GM12878 (cell line): ENCODE measurements around the gene SLC45A3. TPM values are rescaled to one million over a fixed set of nuclear protein-coding genes. Genes with fewer than 3 reads are reported as not detected.

Experiments used
- ATAC-seq: fragments of 200-7000 bp; cut with Tn5 transposase; 3 replicates; pipeline ENCODE4 v1.9.1; 2020; ENCODE audit warnings: mild to moderate bottlenecking, moderate library complexity
- BruUV-seq: library from RNA; stranded (reverse); fragments of 400-500 nt; replicated peaks from 2 replicates; lab custom pipeline; 2021; lab: Mats Ljungman, UMichigan
- CTCF ChIA-PET: fragments of 300-600 bp; sonication (Branson Sonifier 250); formaldehyde crosslinking; extraction: SDS; loops from one replicate; lab custom pipeline; 2021; ENCODE audit warnings: inconsistent platforms; lab: Yijun Ruan, JAX
- POLR2A ChIA-PET: fragments of 350-600 bp; formaldehyde crosslinking; extraction: SDS; loops from one replicate; lab custom pipeline; 2021; ENCODE audit warnings: inconsistent platforms; lab: Charles Lee
- RAD21 ChIA-PET: fragments of 300-600 bp; sonication (Branson Sonifier 250); formaldehyde crosslinking; loops from one replicate; lab custom pipeline; 2023; ENCODE audit warnings: antibody characterized with exemption; ENCODE audit not compliant: unreplicated experiment; lab: Charles Lee
- SMC1A ChIA-PET: fragments of 300-600 bp; sonication (Branson Sonifier 250); formaldehyde crosslinking; loops from one replicate; lab custom pipeline; 2023; ENCODE audit not compliant: unreplicated experiment, uncharacterized antibody; lab: Charles Lee
- DNase-seq: peaks from one replicate; pipeline ENCODE4 v3.0.0-alpha.2; 2011; ENCODE audit warnings: low read depth, low spot score
- FAIRE-seq: peaks from 3 replicates; lab custom pipeline; 2011; peaks lifted over from hg19 to GRCh38; lab: Jason Lieb, UNC
- H2AFZ ChIP-seq: 2 replicates; pipeline ENCODE4 v1.6.0; 2011; ENCODE audit warnings: low read depth, low read length, control low read depth; ENCODE audit not compliant: control insufficient read depth
- H3K27ac ChIP-seq: 2 replicates; pipeline ENCODE4 v1.5.1; 2011; ENCODE audit warnings: control low read depth; ENCODE audit not compliant: control insufficient read depth, insufficient read depth
- H3K27me3 ChIP-seq, 2 experiments: replicated peaks in 1 of 2; 2 replicates each; pipeline versions ENCODE4 v1.6.0 to v1.6.1; 2011; ENCODE audit warnings: low read length in 1 of 2; ENCODE audit not compliant: control insufficient read depth in 2 of 2, insufficient read depth in 2 of 2
- H3K36me3 ChIP-seq, 2 experiments: 2 replicates each; pipeline ENCODE4 v1.5.1; 2011; ENCODE audit warnings: low read length in 1 of 2; ENCODE audit not compliant: control insufficient read depth in 2 of 2, insufficient read depth in 2 of 2
- H3K4me1 ChIP-seq: 2 replicates; pipeline ENCODE4 v1.6.1; 2011; ENCODE audit warnings: mild to moderate bottlenecking, low read length, moderate library complexity, mixed read lengths; ENCODE audit not compliant: control insufficient read depth, insufficient read depth
- H3K4me2 ChIP-seq: 2 replicates; pipeline ENCODE4 v1.6.0; 2011; ENCODE audit warnings: control low read depth; ENCODE audit not compliant: control insufficient read depth, insufficient read depth
- H3K4me3 ChIP-seq: fragments of 200-600 bp; sonication (generic); 2 replicates; pipeline ENCODE4 v1.5.1; 2016
- H3K79me2 ChIP-seq: 2 replicates; pipeline ENCODE4 v1.6.0; 2011; ENCODE audit warnings: low read length; ENCODE audit not compliant: control insufficient read depth, insufficient read depth
- H3K9ac ChIP-seq: 2 replicates; pipeline ENCODE4 v1.8.0; 2011; ENCODE audit warnings: low read length, control low read depth, mixed read lengths; ENCODE audit not compliant: control insufficient read depth, insufficient read depth
- H3K9me3 ChIP-seq: replicated peaks from 3 replicates; pipeline ENCODE4 v1.5.1; 2011; ENCODE audit warnings: mild to moderate bottlenecking, low read length; ENCODE audit not compliant: control insufficient read depth, insufficient read depth
- H4K20me1 ChIP-seq: 2 replicates; pipeline ENCODE4 v1.6.0; 2011; ENCODE audit not compliant: control insufficient read depth, insufficient read depth
- BHLHE40 ChIP-seq, 2 experiments: fragments of 450-650 bp in 1 of 2; IDR thresholded peaks; 2 replicates each; pipeline ENCODE4 v1.6.1; 2011 to 2017; ENCODE audit warnings: low read depth in 2 of 2, borderline replicate concordance in 1 of 2, improper control_type of control experiment in 1 of 2, low read length in 1 of 2, mild to moderate bottlenecking in 1 of 2
- E2F4 ChIP-seq: IDR thresholded peaks from 2 replicates; pipeline ENCODE4 v1.6.1; 2012; ENCODE audit warnings: low read depth, low read length, improper control_type of control experiment
- EED ChIP-seq: sonication (generic); IDR thresholded peaks from 2 replicates; pipeline ENCODE4 v1.6.1; 2016; ENCODE audit warnings: antibody characterized with exemption, low read depth
- HDAC2 ChIP-seq: fragments of 200-600 bp; sonication (generic); IDR thresholded peaks from 2 replicates; pipeline ENCODE4 v1.6.1; 2017
- PAX5 ChIP-seq: IDR thresholded peaks from 2 replicates; pipeline ENCODE4 v1.6.1; 2011; ENCODE audit warnings: low read depth, low read length, borderline replicate concordance
- POLR2AphosphoS5 ChIP-seq: IDR thresholded peaks from 2 replicates; pipeline ENCODE4 v1.6.1; 2011; ENCODE audit warnings: mild to moderate bottlenecking, low read length, inconsistent platforms
- SIX5 ChIP-seq: IDR thresholded peaks from 2 replicates; pipeline ENCODE4 v1.6.1; 2011; ENCODE audit warnings: mild to moderate bottlenecking, low read depth, low read length, moderate library complexity; ENCODE audit not compliant: severe bottlenecking
- SPI1 ChIP-seq: IDR thresholded peaks from 2 replicates; pipeline ENCODE4 v1.6.1; 2011; ENCODE audit warnings: low read depth, mild to moderate bottlenecking, low read length, moderate library complexity, borderline replicate concordance; ENCODE audit not compliant: insufficient read depth
- WGBS: methylation state at CpG from one replicate; pipeline ENCODE4 v1.1.6; 2016; ENCODE audit warnings: low lambda C conversion rate; ENCODE audit not compliant: insufficient replicate concordance, insufficient coverage; ENCODE audit errors: missing lambda C conversion rate; 5-methylcytosine and 5-hydroxymethylcytosine counted together
- in situ Hi-C: fragments of 300-500 bp; cut with MboI; formaldehyde crosslinking; loops from 9 replicates; pipeline ENCODE4 v1.14.3; 2018; ENCODE audit warnings: mixed read lengths
- intact Hi-C: fragments of 100-400 bp; cut with micrococcal nuclease; formaldehyde crosslinking; loops from one replicate; pipeline ENCODE4 v1.14.2; 2022; ENCODE audit not compliant: unreplicated experiment
- polyA plus RNA-seq, 11 experiments: library from polyadenylated mRNA; depleted of rRNA in 4 of 11; unstranded in 6 of 11; stranded (reverse) in 5 of 11; fragments of >200 nt; fragmentation: Nextera tagmentation in 4 of 11; fragmentation: Illumina TruSeq in 1 of 11; extraction: Ambion mirVana in 4 of 11; extraction: Trizol in 1 of 11; gene quantifications; 1 replicate in 1 of 11; 2 replicates in 10 of 11; pipeline versions ENCODE4 v1.2.1 to v1.2.3, GENCODE V29; 2011 to 2016; ENCODE audit warnings: inconsistent platforms in 2 of 11, missing spikeins in 2 of 11, low read depth in 1 of 11
- total RNA-seq, 4 experiments: library from RNA; depleted of rRNA in 3 of 4; stranded (reverse); fragments of >200 nt in 3 of 4; fragmentation: Illumina TruSeq in 1 of 4; extraction: Trizol in 1 of 4; gene quantifications; 2 replicates each; pipeline versions ENCODE4 v1.2.1 to v1.2.3, GENCODE V29; 2013 to 2021
- TF ChIP-seq, protein P1 (sequence below): fragments of 450-650 bp; conservative IDR thresholded peaks from 2 replicates; pipeline ENCODE4 v1.6.1; 2017; ENCODE audit warnings: mild to moderate bottlenecking, moderate library complexity

SLC45A3 gene
- total and polyA plus RNA-seq, 10 of the 15 experiments (the other 5 are each of a cell fraction or from before 2014, with no cell fraction given): 0.26 to 10.3 (median 4.1) TPM

- TF ChIP-seq SPI1 (peak; percentile 76), EED (peak; percentile 77)
Measured at GRCh38 chr1:205626216-205626615, 54.1 kb downstream of the SLC45A3 start (continued).

- intact Hi-C loops (no loop called here), in situ Hi-C loops (no loop called here)
- CTCF ChIA-PET: interaction anchor here (0.5 to 2.3 kb wide), 6 partner anchors 15 to 251 kb away, joined by 3 to 5 read pairs (median 4); no protein-coding TSS in a partner anchor
- DNase-seq: no peak
- POLR2A ChIA-PET: interaction anchor here (0.6 to 1.5 kb wide), 3 partner anchors 9 to 407 kb away, joined by 3 read pairs; no protein-coding TSS in a partner anchor
- Histone ChIP-seq H3K4me3 (no peak overlapping the region), H2AFZ (no peak overlapping the region), H3K4me2 (no peak overlapping the region), H3K79me2 (peaks cover 47% of the 10 kb centered on the region), H3K36me3 (peaks cover 9 to 19% of the 10 kb centered on the region in 2 experiments), H3K9me3 (no peaks in the 10 kb centered on the region), H4K20me1 (no peaks in the 10 kb centered on the region), H3K4me1 (peaks cover 12% of the 10 kb centered on the region), H3K27ac (no peak overlapping the region), H3K27me3 (no peaks in the 10 kb centered on the region), H3K9ac (no peak overlapping the region)
- no peak for FAIRE-seq
- 100% methylated on average over 4 of the region's 4 CpGs for WGBS
- no peak for ATAC-seq
- SMC1A ChIA-PET: interaction anchor here (0.6 to 1.7 kb wide), 5 partner anchors 8 to 34 kb away, joined by 3 to 9 read pairs (median 5); partner anchors contain the start of gene ELK4
- RAD21 ChIA-PET: interaction anchor here (1.0 kb wide), 1 partner anchor 10 kb away, joined by 3 read pairs; no protein-coding TSS in a partner anchor
- TF ChIP-seq HDAC2: no peak
- TF ChIP-seq E2F4: no peak
- TF ChIP-seq SIX5: no peak
- no peak for TF ChIP-seq PAX5
- no peak for TF ChIP-seq POLR2AphosphoS5
- TF ChIP-seq, protein P1, sequence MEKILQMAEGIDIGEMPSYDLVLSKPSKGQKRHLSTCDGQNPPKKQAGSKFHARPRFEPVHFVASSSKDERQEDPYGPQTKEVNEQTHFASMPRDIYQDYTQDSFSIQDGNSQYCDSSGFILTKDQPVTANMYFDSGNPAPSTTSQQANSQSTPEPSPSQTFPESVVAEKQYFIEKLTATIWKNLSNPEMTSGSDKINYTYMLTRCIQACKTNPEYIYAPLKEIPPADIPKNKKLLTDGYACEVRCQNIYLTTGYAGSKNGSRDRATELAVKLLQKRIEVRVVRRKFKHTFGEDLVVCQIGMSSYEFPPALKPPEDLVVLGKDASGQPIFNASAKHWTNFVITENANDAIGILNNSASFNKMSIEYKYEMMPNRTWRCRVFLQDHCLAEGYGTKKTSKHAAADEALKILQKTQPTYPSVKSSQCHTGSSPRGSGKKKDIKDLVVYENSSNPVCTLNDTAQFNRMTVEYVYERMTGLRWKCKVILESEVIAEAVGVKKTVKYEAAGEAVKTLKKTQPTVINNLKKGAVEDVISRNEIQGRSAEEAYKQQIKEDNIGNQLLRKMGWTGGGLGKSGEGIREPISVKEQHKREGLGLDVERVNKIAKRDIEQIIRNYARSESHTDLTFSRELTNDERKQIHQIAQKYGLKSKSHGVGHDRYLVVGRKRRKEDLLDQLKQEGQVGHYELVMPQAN: no peak
- no peak for TF ChIP-seq BHLHE40 (IDR thresholded peaks at IDR 0.05; ENCODE audit: borderline replicate concordance in 1 of 2, low read depth in 2 of 2, low read length in 1 of 2)
- BruUV-seq: no TSS peak
Measured at GRCh38 chr1:205623646-205624045, 56.7 kb downstream of the SLC45A3 start.
